Measurements from ENCODE around the gene GPR68. TPM values are rescaled to one million over a fixed set of nuclear protein-coding genes. Genes with fewer than 3 reads are reported as not detected.
A peak's percentile ranks its signal among the peaks of the same experiment; 100 is the strongest.

GPR68 gene
- total RNA-seq, 1 experiment from 2014 or later = 0.28 TPM

GRCh38 chr14:91231446-91231845 lies 13.1 kb downstream of the GPR68 start:
- intact Hi-C loops (cut with micrococcal nuclease; ENCODE audit: unreplicated experiment) (no loop called here), in situ Hi-C loops (cut with HindIII; ENCODE audit: low pct_unique_long_range_greater_than_20kb, low sequenced_read_pairs) (no loop called here)
- no peak for TF ChIP-seq SIN3A (IDR thresholded peaks at IDR 0.05; ENCODE audit: borderline replicate concordance, insufficient read depth, low read depth, low read length)
- no peak for TF ChIP-seq CTCF (IDR thresholded peaks at IDR 0.05)
- no peak for TF ChIP-seq REST (IDR thresholded peaks at IDR 0.05; ENCODE audit: insufficient read depth in 1 of 2, low read depth in 2 of 2, low read length in 1 of 2)
- TF ChIP-seq POLR2AphosphoS5 (IDR thresholded peaks at IDR 0.05; ENCODE audit: low read depth, low read length) = no peak
- no peak for TF ChIP-seq TCF7L2 (IDR thresholded peaks at IDR 0.05; ENCODE audit: low read depth, low read length)
- Histone ChIP-seq H3K4me1 (ENCODE audit: control insufficient read depth, insufficient read depth, low read length) (no peaks in the 10 kb centered on the region), H3K27me3 (ENCODE audit: control insufficient read depth, insufficient read depth, low read length) (no peaks in the 10 kb centered on the region), H3K36me3 (ENCODE audit: control insufficient read depth, insufficient read depth, low read length) (no peaks in the 10 kb centered on the region), H3K27ac (ENCODE audit: low read length) (no peak overlapping the region), H3K4me3 (ENCODE audit: low read depth in 2 of 2, low read length in 2 of 2) (no peak overlapping the region), H3K9me3 (ENCODE audit: control insufficient read depth, insufficient read depth, low read depth, low read length) (no peaks in the 10 kb centered on the region)
- no peak for ATAC-seq
- ChIA-PET CTCF (no interaction called here), POLR2A (no interaction called here)
- DNase-seq (ENCODE audit: low read depth, low spot score) = no peak
- BruUV-seq (replicated peaks) = no TSS peak

GRCh38 chr14:91230397-91231035 lies 14.0 kb downstream of the GPR68 start:
- CTCF ChIA-PET = no interaction called here
- in situ Hi-C loops (cut with HindIII; ENCODE audit: low pct_unique_long_range_greater_than_20kb, low sequenced_read_pairs) = no loop called here
- Histone ChIP-seq H3K27me3 (ENCODE audit: control insufficient read depth, insufficient read depth, low read length) (no peaks in the 10 kb centered on the region), H3K9me3 (ENCODE audit: control insufficient read depth, insufficient read depth, low read depth, low read length) (no peaks in the 10 kb centered on the region), H3K4me1 (ENCODE audit: control insufficient read depth, insufficient read depth, low read length) (no peaks in the 10 kb centered on the region), H3K36me3 (ENCODE audit: control insufficient read depth, insufficient read depth, low read length) (no peaks in the 10 kb centered on the region), H3K4me3 (ENCODE audit: low read depth in 2 of 2, low read length in 2 of 2) (peak overlapping the region in 1 of 2 experiments; percentile 26; a peak in 1 of 4 replicates), H3K27ac (ENCODE audit: low read length) (no peak overlapping the region)
- DNase-seq (ENCODE audit: low read depth, low spot score) = no peak
- ATAC-seq = peak; percentile 76; the same call in 1 of the 2 replicates
- POLR2A ChIA-PET = no interaction called here
- no TSS peak for BruUV-seq (replicated peaks)
- TF ChIP-seq SIN3A (IDR thresholded peaks at IDR 0.05; ENCODE audit: borderline replicate concordance, insufficient read depth, low read depth, low read length) (no peak), CTCF (IDR thresholded peaks at IDR 0.05) (no peak), POLR2AphosphoS5 (IDR thresholded peaks at IDR 0.05; ENCODE audit: low read depth, low read length) (no peak), REST (IDR thresholded peaks at IDR 0.05; ENCODE audit: insufficient read depth in 1 of 2, low read depth in 2 of 2, low read length in 1 of 2) (no peak), TCF7L2 (IDR thresholded peaks at IDR 0.05; ENCODE audit: low read depth, low read length) (no peak)
- intact Hi-C loops (cut with micrococcal nuclease; ENCODE audit: unreplicated experiment) = no loop called here

Data from Panc1 (cell line).